Upper lobe of left lung (tissue), 6 donors: ENCODE results near the gene PLIN4. TPM values are rescaled to one million over a fixed set of nuclear protein-coding genes. Genes with fewer than 3 reads are reported as not detected.
"Not testable (repeated sequence)": the region's sequence is repeated elsewhere in the genome, so short reads cannot be mapped to it uniquely, and the experiment has no call there.

Source experiments
- ATAC-seq, 2 donors: fragments of 200-7000 bp; cut with Tn5 transposase; one replicate each; pipeline ENCODE4 v1.9.1; 2022; ENCODE audit warnings: mild to moderate bottlenecking in 2 of 2, moderate library complexity in 2 of 2; ENCODE audit not compliant: low FRiP score in 2 of 2
- DNase-seq, 2 donors: peaks; one replicate each; pipeline ENCODE4 v3.0.0-alpha.2; 2019 to 2020
- H3K27ac ChIP-seq, 4 donors: fragments of 200-600 bp; sonication (generic); one replicate each; pipeline ENCODE4 v1.5.1; 2016 to 2019
- H3K27me3 ChIP-seq, 4 donors: fragments of 200-600 bp; sonication (generic); one replicate each; pipeline ENCODE4 v1.5.1; 2017 to 2019
- H3K36me3 ChIP-seq, 4 donors: fragments of 200-600 bp; sonication (generic); one replicate each; pipeline ENCODE4 v1.5.1; 2016 to 2019
- H3K4me1 ChIP-seq, 4 donors: fragments of 200-600 bp; sonication (generic); one replicate each; pipeline ENCODE4 v1.5.1; 2018 to 2019
- H3K4me3 ChIP-seq, 4 donors: fragments of 200-600 bp; sonication (generic); one replicate each; pipeline ENCODE4 v1.5.1; 2017 to 2019; ENCODE audit warnings: mild to moderate bottlenecking in 2 of 4, moderate library complexity in 1 of 4
- H3K9me3 ChIP-seq, 4 donors: fragments of 200-600 bp; sonication (generic); one replicate each; pipeline ENCODE4 v1.5.1; 2018 to 2019
- EP300 ChIP-seq, 4 donors: sonication (generic); formaldehyde crosslinking; IDR thresholded peaks; one replicate each; pipeline ENCODE4 v1.5.1; 2017; ENCODE audit warnings: antibody characterized with exemption in 4 of 4, control low read depth in 2 of 4
- POLR2A ChIP-seq, 4 donors: fragments of 450-650 bp; IDR thresholded peaks; one replicate each; pipeline ENCODE4 v1.5.1; 2016 to 2017; ENCODE audit warnings: antibody characterized with exemption in 4 of 4, mild to moderate bottlenecking in 2 of 4
- POLR2AphosphoS5 ChIP-seq, 2 donors: sonication (generic); formaldehyde crosslinking; IDR thresholded peaks; one replicate each; pipeline ENCODE4 v1.5.1; 2017; ENCODE audit warnings: antibody characterized with exemption in 2 of 2
- WGBS, 2 donors: methylation state at CpG; one replicate each; pipeline ENCODE4 v1.1.5; 2017 to 2018; 5-methylcytosine and 5-hydroxymethylcytosine counted together
- total RNA-seq, 6 donors: library from RNA; depleted of rRNA in 4 of 6; stranded (reverse); fragments of >200 nt in 4 of 6; gene quantifications; one replicate each; pipeline versions ENCODE4 v1.1.0 to v1.2.1, GENCODE V29; 2016 to 2021
- TF ChIP-seq, protein P1 (sequence below), 6 experiments: fragments of 450-650 bp in 4 of 6; fragments of 200-600 bp in 2 of 6; sonication (generic) in 2 of 6; IDR thresholded peaks; one replicate each; pipeline ENCODE4 v1.5.1; 2016 to 2019; ENCODE audit warnings: antibody characterized with exemption in 6 of 6
- donor health status: DM: no; HTN: no; CAD: no; lungs with moderate emphysema.
- donor health status: DM: no; HTN: yes; CAD: no; lungs with severe emphysema.

Gene PLIN4
- total RNA-seq, 6 donors from 2014 or later: 1.8 to 11.5 (median 3.8) TPM

GRCh38 chr19:4543842-4544647 lies 25.8 kb upstream of the PLIN4 start:
- peaks cover 4 to 11% (median 9%) of the 10 kb centered on the region in 4 donors for H3K4me1 ChIP-seq
- no peak for TF ChIP-seq EP300 (IDR thresholded peaks at IDR 0.05)
- DNase-seq (peak in 1 of 2 donors; percentile 84), ATAC-seq (no peak)
- WGBS, 2 donors: 85 to 91% methylated on average over 67 to 78 of the region's 87 CpGs
- peak overlapping the region in 2 of 4 donors; percentile 18 to 34 for H3K4me3 ChIP-seq
- H3K27ac ChIP-seq: peak overlapping the region; percentile 80 to 89 (median 86)
- peaks cover 0 to 8% (median 0%) of the 10 kb centered on the region in 4 donors for H3K36me3 ChIP-seq
- no peaks in the 10 kb centered on the region for H3K27me3 ChIP-seq
- peaks cover 0 to 5% (median 2%) of the 10 kb centered on the region in 4 donors for H3K9me3 ChIP-seq

DNA sequence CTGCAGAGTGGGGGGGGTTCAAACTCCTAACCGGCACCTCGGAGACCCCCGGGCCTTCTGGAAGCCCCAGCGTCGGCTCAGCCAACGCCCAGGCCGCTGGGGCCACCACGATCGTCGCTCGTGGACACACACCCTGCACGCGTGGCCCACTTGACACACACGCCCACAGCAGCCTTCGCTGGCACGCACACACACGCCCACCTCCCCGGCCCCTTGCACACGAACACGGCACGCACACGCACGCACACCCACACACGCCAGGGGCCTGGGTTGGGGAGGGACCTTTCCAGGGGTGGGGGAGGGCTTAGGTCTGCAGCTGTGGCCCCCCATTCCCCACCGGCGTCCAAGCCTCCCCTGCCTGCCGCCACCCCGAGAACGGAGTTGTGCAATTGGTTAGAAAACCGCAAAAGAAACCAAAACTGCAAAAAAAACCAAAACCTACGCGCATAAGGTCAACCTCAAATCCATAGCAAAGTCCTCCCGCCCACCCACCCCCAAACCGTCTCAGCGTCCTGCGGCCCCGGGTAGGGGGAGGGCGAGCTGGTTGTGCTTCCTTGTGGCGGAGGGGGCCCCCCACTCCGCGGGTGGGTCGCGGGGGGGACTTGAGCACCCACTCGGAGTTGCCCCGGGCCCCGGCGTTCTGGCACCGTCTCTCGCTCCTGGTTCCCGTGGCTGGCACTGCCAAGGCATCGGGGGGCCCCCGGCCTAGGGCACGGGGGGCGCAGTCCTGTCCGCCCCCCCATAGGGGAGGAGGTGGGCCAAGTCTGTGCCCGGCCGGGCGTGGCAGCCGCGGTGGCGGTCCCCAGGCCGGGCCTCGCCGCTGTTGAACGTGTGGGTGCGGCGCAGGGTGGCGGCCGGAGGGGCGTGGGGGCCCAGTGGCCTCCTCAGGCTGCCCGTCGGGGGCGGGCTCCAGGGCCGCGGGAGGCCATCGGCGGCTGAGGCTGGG lies 24.9 kb upstream of the PLIN4 start:
- no peak for TF ChIP-seq POLR2AphosphoS5 (IDR thresholded peaks at IDR 0.05)
- peak in 1 of 4 donors; percentile 54 for TF ChIP-seq EP300 (IDR thresholded peaks at IDR 0.05)
- H3K27me3 ChIP-seq: no peaks in the 10 kb centered on the region
- peak overlapping the region; percentile 80 to 89 (median 86) for H3K27ac ChIP-seq
- peak in 1 of 2 donors; percentile 81 for DNase-seq
- peaks cover 4 to 15% (median 9%) of the 10 kb centered on the region in 4 donors for H3K4me1 ChIP-seq
- 70 to 81% methylated on average over 37 to 53 of the region's 77 CpGs for WGBS, 2 donors
- H3K9me3 ChIP-seq: peaks cover 0 to 5% (median 2%) of the 10 kb centered on the region in 4 donors
- no peak for ATAC-seq
- peaks cover 0 to 3% (median 0%) of the 10 kb centered on the region in 4 donors for H3K36me3 ChIP-seq
- H3K4me3 ChIP-seq: peak overlapping the region in 3 of 4 donors; percentile 13 to 34 (median 18)

DNA sequence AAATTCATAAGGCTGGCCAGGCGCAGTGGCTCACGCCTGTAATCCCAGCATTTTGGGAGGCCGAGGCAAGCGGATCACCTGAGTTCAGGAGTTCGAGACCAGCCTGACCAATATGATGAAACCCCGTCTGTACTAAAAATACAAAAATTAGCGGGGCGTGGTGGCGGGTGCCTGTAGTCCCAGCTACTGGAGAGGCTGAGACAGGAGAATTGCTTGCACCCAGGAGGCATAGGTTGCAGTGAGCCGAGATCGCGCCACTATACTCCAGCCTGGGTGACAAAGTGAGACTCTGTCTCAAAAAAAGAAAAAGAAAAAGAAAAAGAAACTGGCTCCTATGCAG lies 23.5 kb upstream of the PLIN4 start:
- H3K4me1 ChIP-seq: peaks cover 4 to 18% (median 14%) of the 10 kb centered on the region in 4 donors
- H3K4me3 ChIP-seq, H3K36me3 ChIP-seq, ATAC-seq, H3K27me3 ChIP-seq, H3K9me3 ChIP-seq, DNase-seq: not testable (repeated sequence)
- WGBS, 2 donors: 77 to 82% methylated on average over 12 of the region's 12 CpGs
- peak overlapping the region; percentile 80 to 89 (median 86) for H3K27ac ChIP-seq

DNA sequence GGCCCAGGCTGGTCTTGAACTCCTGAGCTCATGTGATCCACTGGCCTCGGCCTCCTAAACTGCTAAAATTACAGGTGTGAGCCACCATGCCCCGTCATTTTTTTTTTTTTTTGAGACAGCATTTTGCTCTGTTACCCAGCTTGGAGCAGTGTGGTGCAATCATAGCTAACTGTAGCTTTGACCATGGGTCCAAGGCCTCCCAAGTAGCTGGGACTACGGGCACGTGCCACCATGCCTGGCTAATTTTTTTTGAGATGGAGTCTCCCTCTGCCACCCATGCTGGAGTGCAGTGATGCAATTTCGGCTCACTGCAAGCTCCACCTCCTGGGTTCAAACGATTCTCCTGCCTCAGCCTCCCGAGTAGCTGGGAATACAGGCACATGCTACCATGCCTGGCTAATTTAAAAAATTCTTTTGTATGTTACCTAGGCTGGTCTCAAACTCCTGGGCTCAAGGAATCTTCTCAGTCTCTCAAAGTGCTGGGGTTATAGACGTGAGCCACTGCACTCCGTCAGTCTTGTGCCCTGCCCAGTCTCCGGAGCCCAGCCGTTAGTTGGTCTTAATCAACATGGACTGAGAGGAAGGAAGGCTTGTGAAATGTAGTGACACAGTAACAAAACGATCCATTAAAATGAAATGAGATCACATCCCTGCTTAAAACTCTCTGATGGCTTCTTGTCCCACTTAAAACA lies 23.0 kb upstream of the PLIN4 start:
- no peak for TF ChIP-seq POLR2AphosphoS5 (IDR thresholded peaks at IDR 0.05)
- TF ChIP-seq POLR2A (IDR thresholded peaks at IDR 0.05): no peak
- TF ChIP-seq EP300 (IDR thresholded peaks at IDR 0.05): no peak
- TF ChIP-seq, protein P1, sequence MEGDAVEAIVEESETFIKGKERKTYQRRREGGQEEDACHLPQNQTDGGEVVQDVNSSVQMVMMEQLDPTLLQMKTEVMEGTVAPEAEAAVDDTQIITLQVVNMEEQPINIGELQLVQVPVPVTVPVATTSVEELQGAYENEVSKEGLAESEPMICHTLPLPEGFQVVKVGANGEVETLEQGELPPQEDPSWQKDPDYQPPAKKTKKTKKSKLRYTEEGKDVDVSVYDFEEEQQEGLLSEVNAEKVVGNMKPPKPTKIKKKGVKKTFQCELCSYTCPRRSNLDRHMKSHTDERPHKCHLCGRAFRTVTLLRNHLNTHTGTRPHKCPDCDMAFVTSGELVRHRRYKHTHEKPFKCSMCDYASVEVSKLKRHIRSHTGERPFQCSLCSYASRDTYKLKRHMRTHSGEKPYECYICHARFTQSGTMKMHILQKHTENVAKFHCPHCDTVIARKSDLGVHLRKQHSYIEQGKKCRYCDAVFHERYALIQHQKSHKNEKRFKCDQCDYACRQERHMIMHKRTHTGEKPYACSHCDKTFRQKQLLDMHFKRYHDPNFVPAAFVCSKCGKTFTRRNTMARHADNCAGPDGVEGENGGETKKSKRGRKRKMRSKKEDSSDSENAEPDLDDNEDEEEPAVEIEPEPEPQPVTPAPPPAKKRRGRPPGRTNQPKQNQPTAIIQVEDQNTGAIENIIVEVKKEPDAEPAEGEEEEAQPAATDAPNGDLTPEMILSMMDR (IDR thresholded peaks at IDR 0.05): no peak
- Histone ChIP-seq H3K4me3 (no peak overlapping the region), H3K27ac (peak overlapping the region; percentile 80 to 89 (median 86)), H3K27me3 (no peaks in the 10 kb centered on the region), H3K4me1 (peaks cover 4 to 23% (median 16%) of the 10 kb centered on the region in 4 donors), H3K36me3 (no peaks in the 10 kb centered on the region), H3K9me3 (peaks cover 0 to 5% (median 2%) of the 10 kb centered on the region in 4 donors)
- ATAC-seq (peak in 1 of 2 donors; percentile 47), DNase-seq (peak in 1 of 2 donors; percentile 57)
- WGBS, 2 donors: 66 to 73% methylated on average over 12 of the region's 12 CpGs

DNA sequence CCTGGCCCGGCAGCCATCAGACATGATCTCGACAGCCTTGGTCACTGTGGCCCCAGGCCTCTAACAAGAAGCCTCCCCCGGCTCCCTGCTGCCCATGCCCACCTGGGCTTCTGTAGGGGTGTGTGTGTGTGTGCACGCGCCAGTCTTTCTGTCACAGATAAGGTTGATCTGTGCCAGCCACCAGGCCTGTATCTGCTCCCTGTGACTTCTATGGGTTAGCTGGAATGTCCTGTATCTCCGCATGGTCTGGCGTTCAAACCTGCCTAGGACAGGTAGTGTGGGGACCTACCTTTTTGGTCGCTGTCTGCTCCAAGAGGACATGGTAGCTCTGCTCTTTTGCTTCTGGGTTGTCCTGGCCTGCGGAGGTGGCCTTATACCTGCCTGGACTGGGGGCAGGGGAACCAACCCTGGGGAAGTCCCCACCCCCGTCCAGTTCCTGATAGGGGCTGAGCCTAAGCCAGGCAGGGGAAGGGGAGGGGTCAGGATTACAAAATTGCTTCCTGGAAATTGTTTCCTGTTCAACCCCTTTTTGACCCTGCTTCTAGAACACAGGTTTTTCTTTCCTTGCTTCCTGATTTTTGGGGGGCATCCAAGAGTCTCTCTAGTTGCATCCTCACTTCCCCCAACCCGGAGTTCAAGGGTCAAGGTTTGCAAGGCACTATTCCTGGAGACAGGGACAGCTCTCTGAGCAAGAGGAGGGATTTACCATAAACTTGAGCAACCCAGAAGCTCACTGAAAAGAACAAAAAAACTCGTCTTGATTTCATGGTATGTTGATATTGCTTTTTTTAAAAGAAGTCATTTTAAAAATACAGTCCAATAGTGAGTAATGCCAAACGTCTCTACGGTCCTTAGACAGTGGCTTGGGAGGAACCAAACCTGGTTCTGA lies 21.7 kb upstream of the PLIN4 start, which contains the start of gene LRG1:
Gene LRG1 (minus strand): TSS at position 344 of the 889 bp plus-strand sequence. CDS start 23 bp downstream, at position 321.
- no peaks in the 10 kb centered on the region for H3K27me3 ChIP-seq
- peaks cover 0 to 5% (median 2%) of the 10 kb centered on the region in 4 donors for H3K9me3 ChIP-seq
- WGBS, 2 donors: 18 to 28% methylated on average over 6 to 14 of the region's 14 CpGs
- peak within 1 kb of the TSS; percentile 80 to 89 (median 86) for H3K27ac ChIP-seq
- H3K4me1 ChIP-seq: peaks cover 10 to 37% (median 23%) of the 10 kb centered on the region in 4 donors
- peak within 1 kb of the TSS in 3 of 4 donors; percentile 13 to 47 (median 39) for H3K4me3 ChIP-seq
- peak in 3 of 4 donors; percentile 44 to 93 (median 47) for TF ChIP-seq POLR2A (IDR thresholded peaks at IDR 0.05)
- TF ChIP-seq EP300 (IDR thresholded peaks at IDR 0.05): peak in 3 of 4 donors; percentile 60 to 84 (median 75)
- peak; percentile 91 to 92 for TF ChIP-seq POLR2AphosphoS5 (IDR thresholded peaks at IDR 0.05)
- TF ChIP-seq, protein P1 (IDR thresholded peaks at IDR 0.05): no peak
- no peaks in the 10 kb centered on the region for H3K36me3 ChIP-seq
- DNase-seq (peak in 1 of 2 donors; percentile 91), ATAC-seq (peak; percentile 74 to 90)
